GM23338 (cell line): ENCODE data around the gene SVBP. TPM values are rescaled to one million over a fixed set of nuclear protein-coding genes. Genes with fewer than 3 reads are reported as not detected.

ENCODE experiments used
- ATAC-seq: fragments of 200-7000 bp; cut with Tn5 transposase; 3 replicates; pipeline ENCODE4 v1.9.1; 2020
- DNase-seq: peaks from one replicate; pipeline ENCODE4 v3.0.0-alpha.2; 2015; ENCODE audit warnings: low spot score
- H2AFZ ChIP-seq: fragments of 200-600 bp; sonication (generic); 2 replicates; pipeline ENCODE4 v1.8.0; 2016; ENCODE audit warnings: antibody characterized with exemption, mild to moderate bottlenecking, moderate library complexity
- H3F3A ChIP-seq: fragments of 200-600 bp; sonication (generic); replicated peaks from 2 replicates; pipeline ENCODE4 v1.8.0; 2017; ENCODE audit warnings: antibody characterized with exemption, mixed run types, low read depth
- H3K27ac ChIP-seq: fragments of 200-600 bp; sonication (generic); 2 replicates; pipeline ENCODE4 v1.6.1; 2016; ENCODE audit warnings: low read depth
- H3K27me3 ChIP-seq: fragments of 200-600 bp; sonication (generic); 2 replicates; pipeline ENCODE4 v1.8.0; 2016; ENCODE audit warnings: mild to moderate bottlenecking, mixed run types, moderate library complexity; ENCODE audit not compliant: insufficient read depth
- H3K36me3 ChIP-seq: fragments of 200-600 bp; sonication (generic); 2 replicates; pipeline ENCODE4 v1.8.0; 2016; ENCODE audit warnings: mild to moderate bottlenecking; ENCODE audit not compliant: insufficient read depth
- H3K4me1 ChIP-seq: fragments of 200-600 bp; sonication (generic); 2 replicates; pipeline ENCODE4 v1.8.0; 2016; ENCODE audit warnings: mild to moderate bottlenecking, moderate library complexity; ENCODE audit not compliant: insufficient read depth
- H3K4me2 ChIP-seq: fragments of 200-600 bp; sonication (generic); 2 replicates; pipeline ENCODE4 v1.7.1; 2017; ENCODE audit warnings: mixed run types
- H3K4me3 ChIP-seq: fragments of 200-600 bp; sonication (generic); 2 replicates; pipeline ENCODE4 v1.6.1; 2016; ENCODE audit warnings: mixed run types
- H3K79me2 ChIP-seq: fragments of 200-600 bp; sonication (generic); replicated peaks from 2 replicates; pipeline ENCODE4 v1.8.0; 2017; ENCODE audit warnings: mild to moderate bottlenecking; ENCODE audit not compliant: insufficient read depth
- H3K9me2 ChIP-seq: fragments of 200-600 bp; sonication (generic); 2 replicates; pipeline ENCODE4 v1.8.0; 2017; ENCODE audit not compliant: insufficient read depth
- H4K20me1 ChIP-seq: fragments of 200-600 bp; sonication (generic); replicated peaks from 2 replicates; pipeline ENCODE4 v1.8.0; 2017; ENCODE audit warnings: mild to moderate bottlenecking; ENCODE audit not compliant: insufficient read depth
- H3K27ac Mint-ChIP-seq: 2 replicates; pipeline ENCODE4 v1.8.0; 2020; ENCODE audit warnings: inconsistent platforms, mild to moderate bottlenecking, moderate library complexity, mixed read lengths
- H3K27me3 Mint-ChIP-seq: 3 replicates; pipeline ENCODE4 v1.8.0; 2022; ENCODE audit warnings: low read depth, mild to moderate bottlenecking, moderate library complexity, mixed read lengths, inconsistent platforms; ENCODE audit not compliant: insufficient read depth, poor library complexity
- H3K36me3 Mint-ChIP-seq: 3 replicates; pipeline ENCODE4 v1.8.0; 2021; ENCODE audit warnings: low read depth, mild to moderate bottlenecking, inconsistent platforms, moderate library complexity, mixed read lengths
- H3K4me1 Mint-ChIP-seq: 3 replicates; pipeline ENCODE4 v1.8.0; 2020; ENCODE audit warnings: mild to moderate bottlenecking, inconsistent platforms, mixed read lengths
- H3K4me3 Mint-ChIP-seq: 3 replicates; pipeline ENCODE4 v1.8.0; 2021; ENCODE audit warnings: moderate library complexity, mild to moderate bottlenecking, inconsistent platforms, mixed read lengths
- H3K9me3 Mint-ChIP-seq: 3 replicates; pipeline ENCODE4 v1.8.0; 2020; ENCODE audit warnings: moderate library complexity, mild to moderate bottlenecking, inconsistent platforms, mixed read lengths
- CREB1 ChIP-seq: fragments of 250-450 bp; sonication (Bioruptor Pico); IDR thresholded peaks from 2 replicates; pipeline ENCODE4 v1.5.0; 2020; ENCODE audit warnings: low read depth, mild to moderate bottlenecking, moderate library complexity
- CTCF ChIP-seq, 2 experiments: fragments of 200-600 bp in 1 of 2; sonication (generic) in 1 of 2; conservative IDR thresholded peaks; 2 replicates each; pipeline versions ENCODE4 v1.5.1 to v1.6.1; 2016 to 2017; ENCODE audit warnings: antibody characterized with exemption in 2 of 2, low read depth in 2 of 2, mild to moderate bottlenecking in 2 of 2, moderate library complexity in 1 of 2
- ETS1 ChIP-seq: IDR thresholded peaks from 2 replicates; pipeline ENCODE4 v1.6.1; 2016; ENCODE audit warnings: antibody characterized with exemption
- EZH2 ChIP-seq: fragments of 200-600 bp; sonication (generic); IDR thresholded peaks from one replicate; pipeline ENCODE4 v1.8.0; 2017; ENCODE audit warnings: antibody characterized with exemption, mild to moderate bottlenecking, low read depth; ENCODE audit not compliant: unreplicated experiment
- EZH2phosphoT487 ChIP-seq: fragments of 200-600 bp; sonication (generic); IDR thresholded peaks from one replicate; pipeline ENCODE4 v1.8.1; 2018; ENCODE audit warnings: antibody characterized with exemption; ENCODE audit not compliant: unreplicated experiment
- JUNB ChIP-seq: IDR thresholded peaks from one replicate; pipeline ENCODE4 v1.6.1; 2016; ENCODE audit warnings: antibody characterized with exemption; ENCODE audit not compliant: unreplicated experiment
- NANOG ChIP-seq: IDR thresholded peaks from 2 replicates; pipeline ENCODE4 v1.6.1; 2016; ENCODE audit warnings: antibody characterized with exemption, borderline replicate concordance
- POLR2AphosphoS5 ChIP-seq: IDR thresholded peaks from 2 replicates; pipeline ENCODE4 v1.6.1; 2016; ENCODE audit warnings: antibody characterized with exemption, low read depth
- REST ChIP-seq: IDR thresholded peaks from one replicate; pipeline ENCODE4 v1.6.1; 2018; ENCODE audit warnings: antibody characterized with exemption; ENCODE audit not compliant: unreplicated experiment
- STAT1 ChIP-seq: IDR thresholded peaks from one replicate; pipeline ENCODE4 v1.6.1; 2016; ENCODE audit warnings: antibody characterized with exemption; ENCODE audit not compliant: unreplicated experiment
- ZNF114 ChIP-seq: fragments of 250-450 bp; sonication (Bioruptor Pico); IDR thresholded peaks from 2 replicates; pipeline ENCODE4 v1.5.0; 2020; ENCODE audit warnings: mild to moderate bottlenecking, moderate library complexity
- ZNF331 ChIP-seq: fragments of 250-450 bp; sonication (Bioruptor Pico); IDR thresholded peaks from 2 replicates; pipeline ENCODE4 v1.5.0; 2020; ENCODE audit warnings: low read depth, mild to moderate bottlenecking, moderate library complexity
- polyA plus RNA-seq: library from polyadenylated mRNA; unstranded; fragments of >200 nt; fragmentation: Nextera tagmentation; extraction: Ambion mirVana; gene quantifications from 2 replicates; pipeline ENCODE4 v1.2.1, GENCODE V29; 2016
- total RNA-seq: library from RNA; depleted of rRNA; stranded (reverse); fragments of >200 nt; shearing (Covaris generic); gene quantifications from 2 replicates; pipeline ENCODE4 v1.2.3, GENCODE V29; 2014
- TF ChIP-seq, protein P1 (sequence below): fragments of 250-450 bp; sonication (Bioruptor Pico); IDR thresholded peaks from 2 replicates; pipeline ENCODE4 v1.5.0; 2020; ENCODE audit warnings: mild to moderate bottlenecking, moderate library complexity

SVBP gene
- total and polyA plus RNA-seq, 2 experiments from 2014 or later: 22.1 to 82.1 TPM

- H3F3A ChIP-seq: no peaks in the 10 kb centered on the region
- ATAC-seq: no peak
- peaks cover 10% of the 10 kb centered on the region for H3K27me3 Mint-ChIP-seq
- H3K4me3 Mint-ChIP-seq: no peak overlapping the region
- no peak overlapping the region for H3K27ac Mint-ChIP-seq
- no peaks in the 10 kb centered on the region for H3K27me3 ChIP-seq
- no peak overlapping the region for H3K27ac ChIP-seq
- no peaks in the 10 kb centered on the region for H3K9me3 Mint-ChIP-seq
- no peaks in the 10 kb centered on the region for H3K9me2 ChIP-seq
- no peaks in the 10 kb centered on the region; the same call in 2 of the 3 replicates for H3K36me3 Mint-ChIP-seq
- H3K79me2 ChIP-seq: no peaks in the 10 kb centered on the region
- no peak overlapping the region for H3K4me2 ChIP-seq
- no peaks in the 10 kb centered on the region for H3K4me1 ChIP-seq
- H3K36me3 ChIP-seq: no peaks in the 10 kb centered on the region
- TF ChIP-seq ETS1 (no peak), EZH2phosphoT487 (no peak), EZH2 (no peak), REST (no peak), CREB1 (CRISPR knock-in tag) (no peak), JUNB (no peak), CTCF (conservative IDR thresholded peaks at IDR 0.05; ENCODE audit: low read depth in 2 of 2) (no peak), NANOG (no peak), ZNF331 (no peak), POLR2AphosphoS5 (no peak), STAT1 (no peak), ZNF114 (CRISPR knock-in tag) (no peak)
- TF ChIP-seq, protein P1, sequence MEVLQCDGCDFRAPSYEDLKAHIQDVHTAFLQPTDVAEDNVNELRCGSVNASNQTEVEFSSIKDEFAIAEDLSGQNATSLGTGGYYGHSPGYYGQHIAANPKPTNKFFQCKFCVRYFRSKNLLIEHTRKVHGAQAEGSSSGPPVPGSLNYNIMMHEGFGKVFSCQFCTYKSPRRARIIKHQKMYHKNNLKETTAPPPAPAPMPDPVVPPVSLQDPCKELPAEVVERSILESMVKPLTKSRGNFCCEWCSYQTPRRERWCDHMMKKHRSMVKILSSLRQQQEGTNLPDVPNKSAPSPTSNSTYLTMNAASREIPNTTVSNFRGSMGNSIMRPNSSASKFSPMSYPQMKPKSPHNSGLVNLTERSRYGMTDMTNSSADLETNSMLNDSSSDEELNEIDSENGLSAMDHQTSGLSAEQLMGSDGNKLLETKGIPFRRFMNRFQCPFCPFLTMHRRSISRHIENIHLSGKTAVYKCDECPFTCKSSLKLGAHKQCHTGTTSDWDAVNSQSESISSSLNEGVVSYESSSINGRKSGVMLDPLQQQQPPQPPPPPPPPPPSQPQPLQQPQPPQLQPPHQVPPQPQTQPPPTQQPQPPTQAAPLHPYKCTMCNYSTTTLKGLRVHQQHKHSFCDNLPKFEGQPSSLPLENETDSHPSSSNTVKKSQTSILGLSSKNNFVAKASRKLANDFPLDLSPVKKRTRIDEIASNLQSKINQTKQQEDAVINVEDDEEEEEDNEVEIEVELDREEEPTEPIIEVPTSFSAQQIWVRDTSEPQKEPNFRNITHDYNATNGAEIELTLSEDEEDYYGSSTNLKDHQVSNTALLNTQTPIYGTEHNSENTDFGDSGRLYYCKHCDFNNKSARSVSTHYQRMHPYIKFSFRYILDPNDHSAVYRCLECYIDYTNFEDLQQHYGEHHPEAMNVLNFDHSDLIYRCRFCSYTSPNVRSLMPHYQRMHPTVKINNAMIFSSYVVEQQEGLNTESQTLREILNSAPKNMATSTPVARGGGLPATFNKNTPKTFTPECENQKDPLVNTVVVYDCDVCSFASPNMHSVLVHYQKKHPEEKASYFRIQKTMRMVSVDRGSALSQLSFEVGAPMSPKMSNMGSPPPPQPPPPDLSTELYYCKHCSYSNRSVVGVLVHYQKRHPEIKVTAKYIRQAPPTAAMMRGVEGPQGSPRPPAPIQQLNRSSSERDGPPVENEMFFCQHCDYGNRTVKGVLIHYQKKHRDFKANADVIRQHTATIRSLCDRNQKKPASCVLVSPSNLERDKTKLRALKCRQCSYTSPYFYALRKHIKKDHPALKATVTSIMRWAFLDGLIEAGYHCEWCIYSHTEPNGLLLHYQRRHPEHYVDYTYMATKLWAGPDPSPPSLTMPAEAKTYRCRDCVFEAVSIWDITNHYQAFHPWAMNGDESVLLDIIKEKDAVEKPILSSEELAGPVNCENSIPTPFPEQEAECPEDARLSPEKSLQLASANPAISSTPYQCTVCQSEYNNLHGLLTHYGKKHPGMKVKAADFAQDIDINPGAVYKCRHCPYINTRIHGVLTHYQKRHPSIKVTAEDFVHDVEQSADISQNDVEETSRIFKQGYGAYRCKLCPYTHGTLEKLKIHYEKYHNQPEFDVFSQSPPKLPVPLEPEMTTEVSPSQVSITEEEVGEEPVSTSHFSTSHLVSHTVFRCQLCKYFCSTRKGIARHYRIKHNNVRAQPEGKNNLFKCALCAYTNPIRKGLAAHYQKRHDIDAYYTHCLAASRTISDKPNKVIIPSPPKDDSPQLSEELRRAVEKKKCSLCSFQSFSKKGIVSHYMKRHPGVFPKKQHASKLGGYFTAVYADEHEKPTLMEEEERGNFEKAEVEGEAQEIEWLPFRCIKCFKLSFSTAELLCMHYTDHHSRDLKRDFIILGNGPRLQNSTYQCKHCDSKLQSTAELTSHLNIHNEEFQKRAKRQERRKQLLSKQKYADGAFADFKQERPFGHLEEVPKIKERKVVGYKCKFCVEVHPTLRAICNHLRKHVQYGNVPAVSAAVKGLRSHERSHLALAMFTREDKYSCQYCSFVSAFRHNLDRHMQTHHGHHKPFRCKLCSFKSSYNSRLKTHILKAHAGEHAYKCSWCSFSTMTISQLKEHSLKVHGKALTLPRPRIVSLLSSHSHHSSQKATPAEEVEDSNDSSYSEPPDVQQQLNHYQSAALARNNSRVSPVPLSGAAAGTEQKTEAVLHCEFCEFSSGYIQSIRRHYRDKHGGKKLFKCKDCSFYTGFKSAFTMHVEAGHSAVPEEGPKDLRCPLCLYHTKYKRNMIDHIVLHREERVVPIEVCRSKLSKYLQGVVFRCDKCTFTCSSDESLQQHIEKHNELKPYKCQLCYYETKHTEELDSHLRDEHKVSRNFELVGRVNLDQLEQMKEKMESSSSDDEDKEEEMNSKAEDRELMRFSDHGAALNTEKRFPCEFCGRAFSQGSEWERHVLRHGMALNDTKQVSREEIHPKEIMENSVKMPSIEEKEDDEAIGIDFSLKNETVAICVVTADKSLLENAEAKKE (CRISPR knock-in tag): no peak
- H2AFZ ChIP-seq: no peak overlapping the region
- no peaks in the 10 kb centered on the region; the same call in 1 of the 2 replicates for H4K20me1 ChIP-seq
- DNase-seq: no peak
- no peaks in the 10 kb centered on the region for H3K4me1 Mint-ChIP-seq
- H3K4me3 ChIP-seq: no peak overlapping the region
Observed at GRCh38 chr1:42835422-42835821, 18.2 kb upstream of the SVBP start.
